GM21723 (cell line): ENCODE results near the gene RNF11.

Experiments
- ATAC-seq: cut with Tn5 transposase; IDR thresholded peaks from one replicate; pipeline ENCODE4 v1.9.1; 2021; ENCODE audit warnings: mild to moderate bottlenecking, moderate library complexity; ENCODE audit not compliant: unreplicated experiment

Gene RNF11

DNA sequence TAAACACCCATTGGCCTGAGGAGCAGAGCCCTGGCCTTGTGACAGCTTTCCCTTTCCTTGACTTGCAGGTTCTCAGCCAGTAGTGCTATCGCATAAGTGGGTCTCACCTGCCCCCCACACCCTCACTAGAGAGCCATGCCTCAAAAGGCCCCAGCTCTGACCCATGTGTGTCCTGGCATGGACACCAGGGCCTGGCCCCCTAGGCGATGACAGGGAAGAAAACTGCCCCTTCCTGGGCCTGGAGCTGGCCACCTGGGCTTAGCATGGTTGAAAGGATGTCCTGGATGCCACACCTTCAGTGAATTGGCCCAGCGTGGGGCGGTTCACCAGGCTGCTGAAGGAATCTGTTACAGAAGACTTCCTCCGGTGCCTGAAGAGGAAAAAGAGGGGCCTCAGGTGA, 75.8 kb downstream of the RNF11 start:
- ATAC-seq: no peak

DNA sequence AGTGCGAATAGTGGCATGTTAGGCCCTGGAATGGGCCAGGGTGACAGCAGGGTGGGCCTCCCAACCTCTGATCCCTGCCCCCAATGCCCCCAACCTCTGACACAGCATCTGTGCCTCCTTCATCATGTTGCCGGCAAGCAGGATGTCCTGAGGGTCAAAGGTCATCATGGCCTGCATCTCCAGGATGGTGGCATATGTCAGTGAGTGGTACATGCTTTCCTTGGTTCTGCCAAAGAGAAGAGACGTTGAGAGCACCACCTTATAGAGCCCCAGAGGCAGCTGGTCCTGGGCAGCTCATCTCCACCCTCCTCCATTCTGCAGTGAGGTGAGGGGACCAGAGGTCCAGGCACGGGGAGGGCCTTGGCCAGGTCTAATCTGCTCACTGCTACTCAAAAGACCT, 76.6 kb downstream of the RNF11 start:
- no peak for ATAC-seq

GRCh38 chr1:51313268-51313852, 77.3 kb downstream of the RNF11 start:
- no peak for ATAC-seq

- no peak for ATAC-seq
Observed at GRCh38 chr1:51313961-51314777, 78.1 kb downstream of the RNF11 start.

GRCh38 chr1:51314974-51315373, 78.9 kb downstream of the RNF11 start:
- ATAC-seq: no peak

DNA sequence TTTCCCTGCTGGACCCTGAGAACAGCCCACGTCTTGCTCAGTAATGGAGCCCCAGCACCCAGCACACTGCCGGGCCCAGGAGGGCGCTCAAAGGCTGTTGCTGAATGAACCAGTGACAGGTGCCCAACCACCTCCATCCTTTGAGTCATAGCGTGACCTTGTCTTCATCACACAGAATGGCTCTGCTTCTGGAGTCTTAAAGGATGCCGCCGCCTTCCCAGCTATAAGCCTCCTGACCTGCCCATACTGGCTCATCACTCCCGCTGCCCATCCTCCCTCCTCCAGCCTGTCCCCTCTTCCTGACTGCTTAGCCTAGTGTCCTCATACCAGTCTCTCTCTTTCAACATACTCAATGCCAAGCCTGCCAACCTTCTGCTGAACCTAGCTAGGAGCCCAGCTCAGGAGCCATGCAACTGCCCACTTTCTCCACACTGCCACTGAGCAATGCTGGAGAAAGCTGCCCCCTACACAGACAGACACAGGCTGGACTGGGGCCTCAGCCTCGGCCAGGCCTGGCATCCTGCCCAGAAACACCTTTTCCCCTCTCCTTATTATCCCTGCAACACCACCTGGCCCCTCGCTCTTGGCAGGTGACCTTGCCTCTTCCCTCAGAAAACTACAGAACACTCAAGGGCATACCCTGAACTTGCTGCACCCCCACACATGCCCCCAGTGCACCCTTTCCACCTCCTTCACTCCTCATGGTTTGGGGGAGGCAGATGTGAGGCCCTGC, 80.2 kb downstream of the RNF11 start:
- no peak for ATAC-seq

DNA sequence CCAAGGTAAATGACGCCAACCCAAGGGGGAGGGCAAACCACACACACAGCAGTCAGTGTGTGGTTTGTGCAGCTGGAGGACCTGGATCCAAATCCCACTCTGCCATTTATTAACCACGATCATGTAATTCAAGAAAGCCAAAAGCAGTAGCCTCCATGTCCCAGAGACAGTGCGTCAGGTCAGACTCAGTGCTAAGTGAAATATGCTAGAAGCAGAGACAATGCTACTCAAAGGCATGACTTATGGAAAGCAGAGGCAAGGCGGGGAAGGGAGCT, 80.7 kb downstream of the RNF11 start:
- no peak for ATAC-seq

DNA sequence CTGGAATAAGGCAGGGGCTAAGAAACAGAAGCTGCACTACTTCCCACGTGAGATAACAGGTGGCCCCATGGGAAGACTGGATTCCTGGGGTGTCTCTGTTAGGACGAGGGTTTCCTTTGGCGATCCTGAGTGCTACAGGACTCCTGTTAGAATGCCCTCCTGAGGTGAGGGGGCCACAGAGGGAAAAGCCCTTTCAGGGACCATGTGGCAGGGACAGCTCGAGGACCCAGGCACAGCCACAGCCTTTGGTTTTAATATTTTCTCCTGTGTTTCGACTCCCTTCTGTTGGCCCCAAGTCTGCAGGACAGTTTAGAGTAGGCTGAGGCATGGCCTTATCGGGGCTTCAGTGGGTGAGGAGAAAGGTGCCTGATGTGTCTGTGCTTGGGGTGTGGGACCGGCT, 81.7 kb downstream of the RNF11 start:
- no peak for ATAC-seq

DNA sequence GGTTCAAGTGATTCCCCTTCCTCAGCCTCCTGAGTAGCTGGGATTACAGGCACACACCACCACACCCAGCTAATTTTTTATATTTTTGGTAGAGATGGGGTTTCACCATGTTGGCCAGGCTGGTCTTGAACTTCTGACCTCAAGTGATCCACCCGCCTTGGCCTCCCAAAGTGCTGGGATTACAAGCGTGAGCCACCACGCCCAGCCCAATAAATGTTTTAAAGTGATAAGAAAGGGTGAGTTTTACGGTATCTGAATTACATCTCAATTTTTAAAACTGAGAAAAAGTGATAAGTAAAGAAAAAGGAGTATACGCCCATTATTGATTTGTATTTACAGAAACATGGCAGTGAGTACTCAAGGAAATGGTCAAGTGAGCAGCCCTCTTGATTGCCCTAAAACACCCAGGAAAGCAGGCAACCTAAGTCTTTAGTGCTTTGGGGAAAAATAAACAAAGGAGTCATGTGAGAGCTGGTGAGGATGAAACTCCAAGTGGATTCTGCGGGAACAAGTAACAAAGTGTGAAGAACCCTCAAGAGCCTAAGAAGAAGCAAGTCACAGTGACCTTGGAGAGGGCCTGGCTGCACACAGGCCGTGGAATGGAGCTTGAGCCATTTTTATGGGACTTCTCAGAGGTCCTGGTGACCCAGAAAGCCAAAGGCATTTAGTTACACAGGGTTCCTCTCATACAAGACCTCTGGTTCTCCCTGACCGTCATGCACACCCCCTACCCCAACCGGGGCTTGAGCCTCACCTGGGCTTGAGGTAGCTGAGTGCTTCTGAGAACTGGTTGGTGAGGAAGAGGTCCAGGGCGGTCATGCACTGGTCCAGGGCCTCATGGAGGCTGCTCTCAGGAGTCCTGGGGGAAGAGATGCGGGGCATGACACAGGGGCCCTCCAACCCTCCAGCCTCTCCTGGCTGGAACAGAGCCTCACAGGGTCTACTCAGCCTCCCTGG, 85.2 kb downstream of the RNF11 start:
- ATAC-seq: no peak

- ATAC-seq: no peak
Observed at GRCh38 chr1:51321924-51322280, 85.8 kb downstream of the RNF11 start.

- ATAC-seq: no peak
Observed at GRCh38 chr1:51322417-51323101, 86.5 kb downstream of the RNF11 start.
